GM19193 (cell line): ENCODE data around the gene IFI6.

Experiments
- POLR2A ChIP-seq: IDR thresholded peaks from 4 replicates; pipeline ENCODE4 v1.6.1; 2011; ENCODE audit not compliant: insufficient read depth, insufficient read length; ENCODE audit errors: extremely low read depth

Gene IFI6, protein sequence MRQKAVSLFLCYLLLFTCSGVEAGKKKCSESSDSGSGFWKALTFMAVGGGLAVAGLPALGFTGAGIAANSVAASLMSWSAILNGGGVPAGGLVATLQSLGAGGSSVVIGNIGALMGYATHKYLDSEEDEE

DNA sequence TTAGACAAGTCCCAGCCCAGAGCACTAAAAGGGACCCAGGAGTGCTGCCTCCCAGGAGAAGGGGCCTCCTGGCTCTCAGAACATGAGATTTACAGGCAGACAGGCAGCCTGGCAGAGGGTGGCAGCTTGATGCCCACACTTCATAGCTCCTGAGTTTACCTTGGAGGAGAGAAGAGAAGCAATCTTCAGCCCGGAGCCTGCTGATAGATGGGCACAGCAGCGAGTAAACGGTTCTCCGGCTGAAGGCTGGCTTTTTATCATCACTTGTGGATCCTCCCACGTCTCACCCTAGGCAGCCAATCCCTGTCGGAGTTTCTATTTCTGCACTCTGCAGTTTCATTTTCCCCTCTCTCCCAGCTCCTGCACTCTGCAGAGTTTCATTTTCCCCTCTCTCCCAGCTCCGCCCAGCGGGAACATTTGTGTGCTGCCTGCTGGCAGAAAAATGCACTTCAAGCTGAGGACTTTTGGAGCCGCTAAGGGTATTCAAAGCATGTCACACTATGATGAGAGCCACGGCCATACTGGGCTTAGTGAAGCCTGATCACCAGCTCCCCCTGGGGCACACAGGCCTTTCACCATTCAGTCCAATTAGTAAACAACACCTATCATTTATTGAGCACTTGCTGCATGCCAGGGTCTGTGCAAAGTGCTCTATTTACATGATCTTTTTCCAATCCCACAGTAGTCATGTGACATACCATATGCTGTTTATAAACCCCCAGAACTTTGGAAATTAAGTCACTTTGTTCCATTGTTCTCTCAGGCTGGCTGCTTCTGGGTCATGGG, at the start of gene IFI6:
TSS of gene IFI6 (minus strand) at position 229 of the 786 bp plus-strand sequence. CDS start 2,878 bp downstream, outside the sequence.
- TF ChIP-seq POLR2A: peak; percentile 98

DNA sequence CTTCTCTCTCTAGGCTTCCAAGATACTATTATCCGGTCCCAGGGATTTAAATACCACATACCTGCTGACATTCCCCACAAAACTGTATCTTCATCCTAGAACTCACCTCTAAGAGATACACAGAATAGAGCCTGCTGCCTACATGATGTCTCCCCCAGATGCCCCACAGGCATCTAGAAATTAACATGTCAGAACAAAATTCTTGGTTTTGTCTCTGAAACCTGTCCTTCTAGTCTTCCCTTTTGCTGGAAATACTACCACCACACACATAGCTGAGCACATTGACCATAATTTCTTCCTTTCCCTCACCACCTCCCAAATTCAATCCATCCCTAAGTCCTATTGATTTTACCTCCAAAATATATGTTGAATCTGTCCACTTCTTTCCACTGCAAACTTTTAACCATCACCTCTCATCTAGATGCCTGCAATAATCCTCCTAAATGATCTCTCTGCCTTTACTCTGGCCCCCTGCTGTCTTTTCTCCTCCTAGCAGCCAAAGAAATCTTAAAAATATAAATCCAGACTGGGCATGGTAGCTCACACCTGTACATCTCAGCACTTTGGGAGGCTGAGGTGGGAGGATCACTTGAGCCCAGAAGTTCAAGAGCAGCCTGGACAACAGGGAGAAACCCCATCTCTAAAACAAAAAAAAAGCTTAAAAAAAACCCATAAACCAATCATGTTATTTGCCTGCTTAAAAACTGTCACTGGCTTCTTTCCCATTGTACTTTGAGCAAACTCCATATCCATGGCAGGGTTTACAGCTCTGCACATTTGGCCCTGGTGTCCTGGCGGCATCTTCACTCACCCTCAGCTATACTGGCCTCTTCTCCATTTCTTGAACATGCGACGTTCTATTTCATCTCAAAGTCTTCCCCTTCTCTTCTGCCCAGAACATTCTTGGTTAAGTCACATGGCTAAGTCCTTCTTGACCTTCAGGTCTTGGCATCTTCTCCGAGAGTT, 47.6 kb upstream of the IFI6 start:
- TF ChIP-seq POLR2A: no peak

- TF ChIP-seq POLR2A: no peak
Observed at GRCh38 chr1:27716262-27716895, 44.4 kb upstream of the IFI6 start.

DNA sequence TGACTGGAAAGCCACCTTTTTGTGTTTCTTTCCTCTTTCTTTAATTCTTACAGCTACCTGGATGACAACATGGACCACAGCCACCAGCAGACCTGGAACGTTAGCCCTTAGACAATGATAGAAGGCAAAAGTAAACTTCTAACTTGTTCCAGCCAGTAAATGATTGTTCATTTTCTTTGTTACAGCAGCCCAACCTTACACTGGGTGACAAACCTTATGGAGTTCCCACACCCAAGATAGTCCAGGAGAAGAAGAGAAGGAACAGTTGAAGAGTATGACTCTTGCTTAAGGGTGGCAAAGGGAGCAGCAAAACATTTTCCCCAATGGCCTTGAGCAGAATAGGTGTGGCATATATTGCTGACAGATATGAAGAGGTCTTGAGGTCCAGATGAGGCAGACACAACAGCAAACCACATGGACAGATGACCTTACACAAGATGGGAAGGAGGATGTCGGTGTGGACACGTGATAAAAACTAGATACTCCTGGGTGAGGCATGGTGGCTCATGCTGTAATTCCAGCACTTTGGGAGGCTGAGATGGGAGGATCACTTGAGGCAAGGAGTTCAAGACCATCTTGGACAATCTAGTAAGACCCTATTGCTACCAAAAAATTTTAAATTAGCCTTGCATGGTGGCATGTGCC, 42.0 kb upstream of the IFI6 start:
- no peak for TF ChIP-seq POLR2A

DNA sequence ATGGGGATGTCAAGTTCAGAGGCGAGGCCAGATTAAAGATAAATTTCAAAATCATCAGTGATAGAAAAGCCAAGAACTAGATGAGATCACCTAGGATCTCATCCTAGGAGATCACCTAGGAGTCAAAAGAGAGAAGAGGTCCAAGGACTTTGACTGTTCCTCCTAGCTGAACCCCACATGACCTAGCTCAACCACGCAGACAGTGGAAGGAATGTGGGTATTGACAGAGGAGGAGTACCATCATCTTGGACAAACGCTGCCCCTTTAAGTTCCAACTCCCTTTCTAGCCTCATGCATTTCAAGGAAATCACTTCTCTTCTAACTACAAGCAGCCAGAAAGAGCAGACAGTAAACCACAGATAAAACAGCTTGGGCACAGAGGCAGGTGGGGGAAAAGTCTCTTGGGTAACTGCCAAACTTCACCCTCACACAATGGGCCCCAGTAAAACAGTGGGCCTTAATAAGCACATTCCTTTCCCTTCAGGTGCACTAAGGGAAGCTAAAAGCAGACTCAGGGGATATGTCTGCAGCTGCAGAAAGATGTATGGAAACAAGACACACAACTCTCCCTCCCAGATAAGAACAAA, 41.2 kb upstream of the IFI6 start:
- TF ChIP-seq POLR2A: no peak

DNA sequence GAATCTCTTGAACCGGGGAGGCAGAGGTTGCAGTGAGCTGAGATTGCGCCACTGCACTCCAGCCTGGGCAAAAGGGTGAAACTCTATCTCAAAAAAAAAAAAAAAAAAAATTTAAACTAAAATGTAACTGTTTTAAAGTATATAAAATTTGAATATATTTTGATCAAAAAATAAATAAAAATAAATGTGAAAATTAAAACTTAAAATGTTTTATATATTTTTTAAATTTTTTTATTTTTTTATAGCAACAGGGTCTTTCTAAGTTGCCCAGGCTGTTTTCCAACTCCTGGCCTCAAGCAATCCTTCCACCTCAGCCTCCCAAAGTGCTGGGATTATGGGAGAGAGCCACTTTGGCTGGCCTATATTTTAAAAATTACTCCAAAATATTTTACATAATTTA, 38.6 kb upstream of the IFI6 start:
- TF ChIP-seq POLR2A: no peak

GRCh38 chr1:27705545-27705944, 33.6 kb upstream of the IFI6 start:
- no peak for TF ChIP-seq POLR2A

GRCh38 chr1:27704958-27705357, 33.0 kb upstream of the IFI6 start:
- no peak for TF ChIP-seq POLR2A

- TF ChIP-seq POLR2A: no peak
Observed at GRCh38 chr1:27690183-27690582, 18.2 kb upstream of the IFI6 start.

DNA sequence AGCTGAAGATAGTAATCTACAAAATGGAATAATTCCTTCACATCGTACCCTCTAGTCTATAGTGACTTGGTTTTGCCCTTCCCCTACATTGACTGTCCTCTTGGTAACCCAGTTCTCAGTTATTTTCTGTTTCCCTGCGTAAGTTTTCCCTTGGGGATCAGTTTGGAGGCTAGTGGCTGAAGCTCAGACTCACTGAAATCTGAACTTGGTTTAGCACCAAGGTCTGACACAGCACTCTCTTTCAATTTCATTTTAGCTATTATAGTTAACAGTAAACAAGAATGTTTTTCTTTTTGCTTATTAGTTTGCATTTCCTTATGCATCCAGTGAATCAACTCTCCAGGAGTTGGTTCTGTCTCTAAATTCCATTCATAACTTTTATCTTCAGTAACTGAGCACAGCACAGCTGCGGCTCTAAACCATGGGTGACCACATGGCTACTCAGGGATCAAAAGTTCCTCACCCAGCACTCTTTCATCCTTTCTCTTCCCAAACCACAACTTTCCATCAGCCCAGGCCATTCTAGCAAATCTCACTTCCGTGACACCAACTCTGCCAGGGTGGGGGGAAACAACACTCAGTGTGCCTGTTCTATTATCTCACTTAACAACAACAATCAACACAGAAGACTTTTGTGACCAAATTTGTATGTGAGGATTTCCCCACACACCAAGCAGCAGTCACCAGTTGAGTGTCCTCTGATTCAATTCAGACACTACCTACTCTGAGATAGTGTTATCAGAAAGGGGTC, 17.6 kb upstream of the IFI6 start:
- no peak for TF ChIP-seq POLR2A

DNA sequence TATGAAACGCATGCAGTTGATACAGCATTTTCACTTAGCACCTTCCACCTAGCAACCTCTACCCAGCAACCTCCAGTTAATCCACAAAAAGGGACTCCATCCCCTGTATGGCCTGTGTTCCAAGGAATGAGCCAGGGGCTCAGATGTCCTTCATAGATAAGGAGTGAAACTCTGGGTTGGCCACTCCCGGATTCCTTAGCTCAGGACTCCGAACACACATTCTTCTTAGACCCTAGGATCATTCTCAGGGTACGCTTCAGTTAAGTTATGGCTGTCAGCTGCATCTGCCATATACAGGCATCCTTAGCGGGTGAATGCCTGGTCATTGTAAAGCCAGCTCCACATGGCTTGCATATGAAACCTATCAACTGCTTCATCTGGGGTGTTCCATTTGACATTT, 15.9 kb upstream of the IFI6 start:
- no peak for TF ChIP-seq POLR2A

DNA sequence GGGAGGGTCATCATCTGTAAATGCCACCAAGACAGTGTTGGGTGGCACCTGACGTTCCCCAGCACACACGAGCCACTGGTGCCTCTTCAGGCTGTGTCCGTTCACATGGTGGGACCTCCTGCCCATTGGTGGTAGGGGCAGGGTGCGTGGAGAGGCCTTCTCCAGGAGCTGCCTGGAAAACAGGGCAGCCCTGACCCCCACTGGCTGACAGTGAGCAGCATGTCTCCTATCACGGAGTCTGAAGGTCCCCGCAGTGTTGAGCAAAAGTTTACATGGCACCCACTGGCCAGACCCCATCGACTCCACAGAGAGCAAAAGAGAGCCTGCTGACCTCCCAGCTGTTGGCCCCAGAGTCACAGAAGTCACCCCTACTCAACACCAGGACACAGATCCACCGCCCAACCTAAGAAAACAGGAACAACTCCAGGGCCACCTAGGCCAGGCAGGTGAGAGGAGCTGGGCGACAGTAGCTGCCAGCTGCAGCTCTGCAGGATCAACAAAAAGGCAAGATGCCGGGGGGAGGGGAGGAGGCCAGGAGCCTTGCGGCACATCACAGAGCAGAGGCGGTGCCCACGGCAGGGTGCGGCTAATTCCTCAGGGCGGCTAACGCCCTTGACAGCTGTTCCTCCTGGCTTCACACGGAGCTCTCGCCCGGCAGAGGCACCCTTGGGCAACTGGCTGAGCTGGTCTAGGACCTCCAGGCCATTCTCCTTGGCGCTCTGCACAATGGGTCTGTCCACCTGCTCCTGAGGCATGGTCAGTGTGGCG, 14.4 kb upstream of the IFI6 start:
- no peak for TF ChIP-seq POLR2A

- TF ChIP-seq POLR2A: no peak
Observed at GRCh38 chr1:27684176-27684575, 12.2 kb upstream of the IFI6 start.
